GM23248 (cell line): Measurements from ENCODE around the gene AADACL4.

Source experiments
- EZH2 ChIP-seq: fragments of 200-600 bp; sonication (generic); IDR thresholded peaks from 2 replicates; pipeline ENCODE4 v1.6.1; 2018; ENCODE audit warnings: antibody characterized with exemption, mild to moderate bottlenecking; ENCODE audit not compliant: insufficient read depth, poor library complexity, severe bottlenecking
- EZH2phosphoT487 ChIP-seq: fragments of 200-600 bp; sonication (generic); IDR thresholded peaks from 2 replicates; pipeline ENCODE4 v1.6.1; 2018; ENCODE audit warnings: antibody characterized with exemption, moderate library complexity, mild to moderate bottlenecking, low read depth; ENCODE audit not compliant: insufficient read depth

GRCh38 chr1:12607263-12607662 is 36.6 kb upstream of the AADACL4 start:
- TF ChIP-seq EZH2 (no peak), EZH2phosphoT487 (no peak)
